Measurements from ENCODE around the gene RAI1.

DNA sequence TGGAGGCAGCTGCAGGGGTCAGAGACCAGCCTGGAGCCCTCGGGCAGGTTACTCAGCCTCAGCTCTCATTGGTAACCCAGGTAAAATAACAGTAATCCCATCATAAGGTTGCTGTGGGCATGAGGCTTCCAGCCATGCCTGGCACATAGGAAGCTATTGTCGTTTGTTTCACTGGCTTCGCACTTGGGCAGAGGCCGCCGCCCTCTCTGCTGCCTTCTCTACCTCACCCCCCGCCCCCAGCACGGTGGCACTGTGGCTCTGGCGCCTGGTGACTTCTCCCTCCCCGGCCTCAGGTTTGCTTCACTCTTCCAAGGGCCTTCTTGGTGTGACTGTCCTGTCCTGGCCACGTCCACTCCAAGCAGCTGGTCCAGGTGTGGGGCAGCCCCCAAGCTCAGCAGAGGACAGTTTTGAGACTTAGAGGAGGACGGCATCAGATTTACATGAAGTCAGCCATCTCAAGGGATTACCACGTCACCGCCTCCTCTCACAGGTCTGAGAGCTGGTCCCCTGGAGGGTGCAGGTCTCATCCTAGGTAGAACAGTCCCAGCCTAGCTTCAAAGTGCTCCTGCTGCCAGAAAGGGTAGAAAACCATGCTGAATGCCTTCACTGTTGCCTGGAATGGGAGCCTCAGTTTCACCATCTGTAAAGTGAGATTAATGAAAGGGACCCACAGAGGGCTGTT is 120.7 kb downstream of the RAI1 start:
- TF ChIP-seq, protein P1, sequence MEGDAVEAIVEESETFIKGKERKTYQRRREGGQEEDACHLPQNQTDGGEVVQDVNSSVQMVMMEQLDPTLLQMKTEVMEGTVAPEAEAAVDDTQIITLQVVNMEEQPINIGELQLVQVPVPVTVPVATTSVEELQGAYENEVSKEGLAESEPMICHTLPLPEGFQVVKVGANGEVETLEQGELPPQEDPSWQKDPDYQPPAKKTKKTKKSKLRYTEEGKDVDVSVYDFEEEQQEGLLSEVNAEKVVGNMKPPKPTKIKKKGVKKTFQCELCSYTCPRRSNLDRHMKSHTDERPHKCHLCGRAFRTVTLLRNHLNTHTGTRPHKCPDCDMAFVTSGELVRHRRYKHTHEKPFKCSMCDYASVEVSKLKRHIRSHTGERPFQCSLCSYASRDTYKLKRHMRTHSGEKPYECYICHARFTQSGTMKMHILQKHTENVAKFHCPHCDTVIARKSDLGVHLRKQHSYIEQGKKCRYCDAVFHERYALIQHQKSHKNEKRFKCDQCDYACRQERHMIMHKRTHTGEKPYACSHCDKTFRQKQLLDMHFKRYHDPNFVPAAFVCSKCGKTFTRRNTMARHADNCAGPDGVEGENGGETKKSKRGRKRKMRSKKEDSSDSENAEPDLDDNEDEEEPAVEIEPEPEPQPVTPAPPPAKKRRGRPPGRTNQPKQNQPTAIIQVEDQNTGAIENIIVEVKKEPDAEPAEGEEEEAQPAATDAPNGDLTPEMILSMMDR (IDR thresholded peaks at IDR 0.05): no peak
- no peak for TF ChIP-seq POLR2A (IDR thresholded peaks at IDR 0.05)

Measured in ovary (tissue), 3 donors.